CD4-positive, alpha-beta T cell treated with Interleukin-15 for 4 hours (primary cell): ENCODE data around the gene DISP3.

Source experiments
- DNase-seq: peaks from one replicate; pipeline ENCODE4 v3.0.0-alpha.2; 2020; ENCODE audit warnings: low spot score

Gene DISP3, protein sequence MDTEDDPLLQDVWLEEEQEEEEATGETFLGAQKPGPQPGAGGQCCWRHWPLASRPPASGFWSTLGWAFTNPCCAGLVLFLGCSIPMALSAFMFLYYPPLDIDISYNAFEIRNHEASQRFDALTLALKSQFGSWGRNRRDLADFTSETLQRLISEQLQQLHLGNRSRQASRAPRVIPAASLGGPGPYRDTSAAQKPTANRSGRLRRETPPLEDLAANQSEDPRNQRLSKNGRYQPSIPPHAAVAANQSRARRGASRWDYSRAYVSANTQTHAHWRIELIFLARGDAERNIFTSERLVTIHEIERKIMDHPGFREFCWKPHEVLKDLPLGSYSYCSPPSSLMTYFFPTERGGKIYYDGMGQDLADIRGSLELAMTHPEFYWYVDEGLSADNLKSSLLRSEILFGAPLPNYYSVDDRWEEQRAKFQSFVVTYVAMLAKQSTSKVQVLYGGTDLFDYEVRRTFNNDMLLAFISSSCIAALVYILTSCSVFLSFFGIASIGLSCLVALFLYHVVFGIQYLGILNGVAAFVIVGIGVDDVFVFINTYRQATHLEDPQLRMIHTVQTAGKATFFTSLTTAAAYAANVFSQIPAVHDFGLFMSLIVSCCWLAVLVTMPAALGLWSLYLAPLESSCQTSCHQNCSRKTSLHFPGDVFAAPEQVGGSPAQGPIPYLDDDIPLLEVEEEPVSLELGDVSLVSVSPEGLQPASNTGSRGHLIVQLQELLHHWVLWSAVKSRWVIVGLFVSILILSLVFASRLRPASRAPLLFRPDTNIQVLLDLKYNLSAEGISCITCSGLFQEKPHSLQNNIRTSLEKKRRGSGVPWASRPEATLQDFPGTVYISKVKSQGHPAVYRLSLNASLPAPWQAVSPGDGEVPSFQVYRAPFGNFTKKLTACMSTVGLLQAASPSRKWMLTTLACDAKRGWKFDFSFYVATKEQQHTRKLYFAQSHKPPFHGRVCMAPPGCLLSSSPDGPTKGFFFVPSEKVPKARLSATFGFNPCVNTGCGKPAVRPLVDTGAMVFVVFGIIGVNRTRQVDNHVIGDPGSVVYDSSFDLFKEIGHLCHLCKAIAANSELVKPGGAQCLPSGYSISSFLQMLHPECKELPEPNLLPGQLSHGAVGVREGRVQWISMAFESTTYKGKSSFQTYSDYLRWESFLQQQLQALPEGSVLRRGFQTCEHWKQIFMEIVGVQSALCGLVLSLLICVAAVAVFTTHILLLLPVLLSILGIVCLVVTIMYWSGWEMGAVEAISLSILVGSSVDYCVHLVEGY (N-terminal part only)

DNA sequence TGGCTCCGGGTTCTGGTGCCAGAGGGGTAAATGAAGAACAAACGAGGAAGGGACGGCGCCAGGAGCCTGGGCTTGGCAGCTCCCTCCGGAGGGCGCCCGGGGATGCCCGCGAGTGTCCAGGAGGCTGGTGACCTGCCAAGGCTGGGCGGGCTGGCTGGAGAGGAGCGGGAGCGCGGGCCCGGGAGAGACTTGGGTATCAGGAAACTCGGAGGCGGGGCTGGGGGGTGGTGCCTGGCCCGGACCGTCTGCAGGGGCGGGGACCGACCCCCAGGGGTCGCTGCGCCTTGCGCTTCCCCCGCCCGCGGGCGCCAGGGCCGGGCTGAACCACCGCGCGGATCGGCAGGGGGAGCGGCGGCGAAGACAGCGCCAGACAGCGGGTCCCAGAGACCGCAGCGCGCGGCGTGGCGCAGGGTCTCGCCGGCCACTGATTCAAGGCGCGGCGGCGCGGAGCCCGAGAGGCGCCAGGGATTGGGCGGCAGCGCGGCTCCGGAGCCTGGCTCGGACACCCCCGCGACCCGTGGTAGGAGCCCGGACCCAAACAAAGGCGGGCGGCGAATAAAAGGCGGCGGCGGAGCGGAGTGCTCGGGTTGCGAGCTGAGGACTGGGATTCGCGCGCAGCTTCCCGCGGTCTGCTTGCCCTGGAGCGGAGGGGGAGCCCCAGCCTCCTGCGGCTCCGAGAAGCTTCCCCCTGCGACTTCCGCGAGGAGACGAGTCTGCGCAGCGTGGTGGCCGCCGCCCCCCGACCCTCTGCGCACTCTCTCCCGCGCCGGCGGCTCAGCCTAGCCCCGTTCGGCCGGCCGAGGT, at the start of gene DISP3:
TSS of gene DISP3 (plus strand) at position 585 of the 804 bp plus-strand sequence. CDS start 21,838 bp downstream, outside the sequence.
- peak; percentile 44 for DNase-seq

DNA sequence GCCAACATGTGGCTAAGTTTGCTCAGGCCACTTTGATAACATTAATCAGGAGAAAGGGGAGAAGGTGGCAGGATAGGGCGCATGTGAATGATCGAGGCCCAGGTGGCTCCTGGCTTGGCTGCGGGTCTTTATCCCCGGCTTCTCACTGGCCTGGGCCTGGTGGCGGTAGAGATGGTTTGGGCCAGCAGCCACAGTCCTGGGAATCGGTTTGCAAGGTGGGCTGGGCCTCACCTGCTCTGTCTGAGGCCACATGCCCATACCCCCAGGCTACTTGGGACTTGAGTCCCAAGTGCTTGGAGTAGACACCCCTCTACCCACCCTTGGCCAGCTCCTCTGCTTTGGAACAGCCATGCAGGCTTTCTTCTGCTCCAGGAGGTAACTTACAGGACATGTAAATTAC, 49.7 kb upstream of the DISP3 start:
- no peak for DNase-seq

DNA sequence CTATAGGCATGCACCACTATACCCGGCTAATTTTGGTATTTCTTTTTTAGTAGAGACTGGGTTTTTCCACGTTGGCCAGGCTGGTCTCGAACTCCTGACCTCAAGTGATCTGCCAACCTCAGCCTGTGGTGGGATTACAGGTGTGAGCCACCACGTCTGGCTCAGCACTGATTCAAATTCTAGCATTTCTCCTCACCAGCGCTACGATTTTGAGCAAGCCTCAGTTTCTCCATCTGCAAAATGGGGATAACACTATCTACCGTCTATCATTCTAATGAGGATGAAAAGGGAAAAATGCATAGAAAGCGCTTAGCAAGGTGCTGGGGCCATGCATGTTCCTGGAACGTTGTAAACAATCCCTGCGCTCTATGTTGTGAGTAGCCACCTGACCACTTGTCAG, 49.0 kb upstream of the DISP3 start:
- no peak for DNase-seq

DNA sequence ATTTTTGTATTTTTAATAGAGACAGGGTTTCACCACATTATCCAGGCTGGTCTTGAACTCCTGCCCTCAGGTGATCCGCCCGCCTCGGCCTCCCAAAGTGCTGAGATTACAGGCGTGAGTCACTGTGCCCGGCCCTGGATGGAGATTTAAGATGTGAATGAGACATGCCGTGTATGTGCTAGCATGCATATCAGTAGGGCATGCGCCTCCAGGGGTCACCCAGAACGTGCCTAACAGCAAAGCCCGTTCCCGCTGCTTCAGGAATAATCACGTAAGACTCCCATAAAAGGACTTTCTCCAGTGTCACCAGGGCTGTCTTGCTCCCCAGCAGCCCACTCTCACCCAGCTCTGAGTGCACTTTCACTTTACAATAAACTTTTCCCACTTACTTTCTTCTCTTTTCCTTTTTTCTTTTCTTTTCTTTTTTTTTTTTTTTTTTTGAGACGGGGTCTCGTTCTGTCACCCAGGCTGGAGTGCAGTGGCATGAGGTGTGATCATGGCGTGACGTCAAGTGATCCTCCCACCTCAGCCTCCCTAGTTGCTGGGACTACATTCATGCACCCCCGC, 46.9 kb upstream of the DISP3 start:
- DNase-seq: no peak

DNA sequence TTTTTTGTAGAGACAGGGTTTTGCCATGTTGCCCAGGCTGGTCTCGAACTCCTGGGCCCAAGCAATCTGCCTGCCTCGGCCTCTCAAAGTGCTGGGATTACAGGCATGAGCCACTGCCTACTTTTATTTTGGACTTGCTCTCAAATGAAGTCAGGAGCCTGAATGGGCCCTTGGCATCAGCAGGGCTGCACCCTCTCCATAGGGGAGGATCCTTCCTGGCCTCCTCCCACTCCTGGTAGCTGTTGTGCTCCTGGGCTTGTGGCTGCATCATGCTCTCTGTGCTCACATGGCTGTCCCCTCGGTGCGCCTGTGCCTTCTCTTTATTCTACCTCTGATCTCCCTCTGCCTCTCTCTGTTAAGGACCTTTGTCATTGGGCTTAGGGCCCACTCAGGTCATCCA, 46.4 kb upstream of the DISP3 start:
- DNase-seq: no peak

DNA sequence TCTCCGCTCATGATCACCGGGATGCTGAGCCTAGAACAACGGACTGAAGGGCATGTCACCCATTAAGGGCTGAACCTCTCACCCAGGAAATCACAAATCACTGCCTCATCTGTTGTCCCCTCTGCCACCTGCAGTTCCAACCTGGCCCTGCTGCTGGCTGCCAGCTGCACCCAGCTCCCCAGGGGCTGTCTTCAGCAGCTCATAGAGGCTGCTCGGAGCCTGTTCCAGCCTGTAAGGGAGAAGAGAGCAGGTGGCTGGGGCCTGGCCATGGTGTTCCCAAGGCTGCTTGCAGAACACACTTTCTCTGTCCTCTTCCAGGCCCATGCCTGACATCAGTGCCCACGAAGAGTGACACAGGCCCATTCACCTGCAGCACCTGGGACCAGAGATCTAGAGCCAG, 44.5 kb upstream of the DISP3 start:
- DNase-seq: no peak

DNA sequence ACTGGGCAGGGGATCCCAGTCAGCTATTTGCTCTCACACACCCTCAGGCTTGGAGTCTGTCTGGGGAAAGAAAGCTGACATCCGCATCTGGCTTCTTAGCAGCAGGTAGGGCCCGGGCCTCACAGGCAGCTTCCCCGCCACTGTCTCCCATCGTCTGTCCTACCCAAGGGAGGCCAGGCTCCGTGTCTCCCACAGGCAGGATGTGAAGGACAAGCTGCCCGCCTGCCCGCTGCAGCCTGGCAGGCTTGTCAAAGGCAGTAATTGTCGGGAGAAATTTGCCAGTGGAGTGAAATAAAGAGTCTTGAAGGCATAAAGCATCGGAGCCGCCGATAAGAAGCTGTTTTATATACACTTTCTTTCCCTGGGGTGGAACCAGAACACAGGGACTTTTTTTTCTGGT, 44.0 kb upstream of the DISP3 start:
- no peak for DNase-seq

DNA sequence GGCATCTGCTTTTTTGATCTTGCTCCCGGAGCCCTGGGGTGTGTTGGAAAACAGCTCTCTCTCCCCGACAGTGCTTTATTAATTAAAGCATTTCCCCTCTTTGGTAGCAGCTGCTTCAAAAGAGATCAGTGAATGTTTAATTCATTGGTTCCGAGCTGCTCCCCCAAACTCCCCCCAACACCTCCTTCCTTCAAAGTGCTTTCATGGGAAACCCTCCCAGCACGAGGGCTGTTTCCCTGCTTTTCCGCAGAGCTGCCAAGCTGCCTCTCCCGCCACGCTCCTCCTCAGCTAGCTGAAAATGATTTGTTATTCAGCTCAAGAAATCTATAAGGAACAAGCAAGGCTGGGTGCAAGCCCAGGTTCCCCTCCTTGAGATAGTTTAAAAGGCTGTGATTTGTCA, 40.0 kb upstream of the DISP3 start:
- no peak for DNase-seq

DNA sequence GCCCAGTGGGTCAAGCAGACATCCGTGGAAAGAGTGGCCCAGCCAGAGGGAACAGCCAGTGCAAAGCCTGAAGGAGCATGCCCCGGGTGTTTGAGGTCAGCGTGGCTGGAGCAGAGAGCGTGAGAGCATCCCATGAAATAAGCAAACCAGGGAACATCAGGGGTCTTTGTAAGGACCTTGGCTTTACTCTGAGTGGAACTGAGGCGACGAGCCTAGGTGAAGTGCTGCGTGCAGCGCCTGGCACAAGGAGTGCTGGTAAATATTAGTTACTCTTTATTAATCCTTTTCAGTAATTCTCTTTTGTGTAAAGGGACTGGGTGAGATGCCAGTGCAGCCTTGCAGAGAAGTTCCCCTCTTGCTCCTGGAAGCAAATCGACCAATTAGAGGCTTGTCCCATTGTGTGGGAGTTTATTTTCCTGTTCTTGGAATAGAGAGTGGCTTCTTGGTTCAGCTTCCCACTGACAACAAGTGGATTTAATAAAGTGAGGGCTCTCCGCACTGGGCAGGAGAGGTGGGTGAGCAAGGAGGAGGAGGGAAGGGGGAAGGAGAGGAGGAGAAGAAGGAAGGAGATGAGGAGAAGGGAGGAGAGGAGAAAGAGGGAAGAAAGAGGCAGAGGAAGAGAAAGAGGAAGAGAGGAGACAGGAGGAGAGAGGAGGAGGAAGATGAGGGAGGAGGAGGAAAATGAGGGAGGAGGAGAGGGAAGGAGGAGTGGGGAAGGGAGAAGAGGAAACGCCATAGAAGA, 37.6 kb upstream of the DISP3 start:
- no peak for DNase-seq

DNA sequence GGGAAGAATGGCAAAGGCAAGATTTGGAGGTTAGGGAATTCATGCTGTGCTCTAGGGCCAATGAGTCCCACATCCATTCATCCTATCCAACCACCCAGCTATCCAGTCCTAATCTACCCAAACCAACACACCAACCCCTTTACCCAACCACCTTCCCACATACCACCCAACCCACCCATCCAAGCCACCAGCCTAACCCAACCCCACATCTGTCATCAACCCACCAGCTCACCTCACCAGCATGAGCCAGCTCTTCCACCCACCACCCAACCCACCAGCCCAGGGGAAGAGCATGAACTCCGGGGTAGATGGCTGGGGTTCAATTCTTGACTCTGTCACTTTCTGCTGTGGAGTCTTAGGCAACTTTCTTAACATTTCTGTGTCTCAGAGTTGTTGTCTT, 35.9 kb upstream of the DISP3 start:
- no peak for DNase-seq

DNA sequence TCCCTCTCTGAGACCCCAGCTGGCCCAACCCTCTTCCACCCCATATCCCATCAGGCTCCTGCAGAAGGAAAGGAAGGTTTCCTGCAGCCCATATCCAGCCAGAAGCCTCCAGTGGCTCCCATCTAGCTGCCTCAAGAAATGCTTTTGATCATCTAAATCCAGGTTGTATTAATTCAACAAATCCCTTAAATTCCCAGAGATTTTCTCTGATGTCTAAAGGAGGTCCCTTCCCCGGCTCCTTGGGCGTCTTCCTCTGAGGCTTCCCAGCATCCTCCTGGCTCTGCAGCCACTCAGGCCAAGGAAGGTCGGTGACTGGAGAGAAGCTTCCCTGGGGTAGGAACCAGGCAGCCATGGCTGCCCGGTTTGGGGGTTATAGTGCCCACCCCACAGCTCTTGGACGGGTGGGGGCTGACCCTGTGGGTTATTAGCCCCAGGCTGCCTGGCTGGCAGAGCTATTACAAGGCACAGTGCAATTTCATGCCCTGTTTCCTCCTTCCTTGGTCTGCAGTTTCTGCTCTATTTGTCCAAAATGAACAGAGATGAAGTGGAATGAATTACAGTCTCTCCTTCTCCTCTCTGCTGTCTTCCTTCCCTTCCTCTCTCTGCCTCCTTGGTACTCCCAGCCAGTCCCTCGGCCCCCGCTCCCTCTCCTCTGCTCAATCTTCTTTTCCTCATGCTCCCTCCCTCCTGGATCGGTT, 34.8 kb upstream of the DISP3 start:
- DNase-seq: no peak

DNA sequence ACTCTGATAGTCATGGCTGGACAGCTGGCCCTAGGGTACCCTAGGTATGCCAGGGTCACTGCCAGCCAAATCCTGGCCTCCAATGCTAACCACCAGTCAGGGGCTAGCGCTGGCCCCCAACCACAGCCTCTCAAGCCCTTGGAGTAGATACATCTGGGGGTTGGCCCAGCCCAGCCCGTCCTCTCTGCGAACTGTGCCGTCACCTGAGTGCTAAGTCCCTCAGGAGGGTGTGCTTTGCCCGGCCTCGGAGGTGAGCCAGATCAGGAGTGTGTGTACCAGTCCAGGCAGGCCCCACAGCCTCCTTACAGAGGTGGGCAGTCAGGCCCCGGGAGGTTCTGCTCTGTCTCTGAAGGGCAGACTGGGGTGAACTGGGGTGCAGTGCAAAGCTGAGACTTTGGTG, 34.0 kb upstream of the DISP3 start:
- no peak for DNase-seq

DNA sequence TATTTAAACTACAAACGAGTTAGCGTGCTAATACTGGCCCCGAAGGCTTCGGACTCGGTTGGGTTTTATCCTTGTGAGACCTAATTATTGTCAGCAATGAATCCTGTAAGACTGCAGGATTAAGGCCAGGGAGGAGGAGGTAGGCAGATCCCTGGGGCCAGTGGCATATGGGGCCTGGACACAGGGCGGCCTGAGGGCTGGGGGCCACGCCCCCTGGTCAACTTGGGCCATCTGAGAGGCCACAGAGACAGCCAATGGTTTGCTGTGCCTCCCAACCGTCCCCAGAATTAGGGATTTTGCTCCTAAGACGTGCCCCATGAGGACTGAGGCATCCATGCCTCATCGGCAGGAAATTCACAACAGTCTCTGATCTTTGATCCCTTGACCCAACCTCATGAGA, 31.1 kb upstream of the DISP3 start:
- DNase-seq: no peak

DNA sequence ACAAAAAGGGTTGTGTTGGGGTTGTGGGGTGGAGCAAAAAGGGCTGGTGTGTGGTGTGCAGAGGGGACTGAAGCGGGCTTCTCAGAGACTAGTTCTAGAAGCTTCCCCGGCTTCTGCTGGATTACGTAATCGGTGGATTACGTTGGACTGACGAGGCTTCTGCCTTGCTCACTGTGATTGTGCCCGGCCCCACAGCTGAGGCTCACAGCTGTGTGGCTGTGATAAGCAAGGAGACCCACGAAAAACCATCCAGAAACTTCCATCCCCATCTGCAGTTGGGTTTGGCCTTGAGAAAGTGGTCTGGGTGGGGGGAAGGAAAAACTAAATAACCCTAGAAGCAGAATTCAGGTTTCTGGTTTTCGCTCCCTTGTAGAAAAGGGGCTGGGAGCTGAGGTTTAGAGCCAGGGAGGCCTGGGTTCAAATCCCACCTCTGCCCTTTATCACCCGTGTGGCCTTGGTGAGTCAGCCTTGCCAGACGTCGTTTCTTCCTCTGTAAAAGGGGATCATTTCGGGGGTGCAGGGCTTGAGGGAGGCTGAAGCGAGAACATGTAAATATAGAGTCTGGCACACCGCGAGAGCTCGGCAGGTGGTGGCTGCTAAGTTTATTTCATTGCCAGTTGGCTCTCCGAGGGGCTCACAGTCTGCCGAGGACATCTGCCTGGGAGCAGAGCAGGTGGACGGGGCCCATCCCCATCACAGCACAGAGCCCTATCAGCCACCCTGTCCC, 30.4 kb upstream of the DISP3 start:
- no peak for DNase-seq

DNA sequence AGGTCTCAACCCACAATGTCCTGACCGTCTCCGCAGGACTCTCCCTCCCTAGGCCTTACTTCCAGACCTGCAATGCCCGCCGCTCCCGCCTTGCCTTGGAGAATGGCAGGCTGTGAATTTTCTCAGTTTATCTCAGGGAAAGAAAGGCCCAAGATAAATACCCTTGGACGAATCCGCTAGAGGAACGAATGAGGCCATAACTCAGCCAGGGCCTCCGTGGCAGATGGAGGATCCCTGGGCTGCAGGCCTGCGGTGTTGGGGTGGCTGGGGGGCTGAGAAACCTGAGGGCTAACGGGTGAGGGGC, 29.9 kb upstream of the DISP3 start:
- DNase-seq: no peak

DNA sequence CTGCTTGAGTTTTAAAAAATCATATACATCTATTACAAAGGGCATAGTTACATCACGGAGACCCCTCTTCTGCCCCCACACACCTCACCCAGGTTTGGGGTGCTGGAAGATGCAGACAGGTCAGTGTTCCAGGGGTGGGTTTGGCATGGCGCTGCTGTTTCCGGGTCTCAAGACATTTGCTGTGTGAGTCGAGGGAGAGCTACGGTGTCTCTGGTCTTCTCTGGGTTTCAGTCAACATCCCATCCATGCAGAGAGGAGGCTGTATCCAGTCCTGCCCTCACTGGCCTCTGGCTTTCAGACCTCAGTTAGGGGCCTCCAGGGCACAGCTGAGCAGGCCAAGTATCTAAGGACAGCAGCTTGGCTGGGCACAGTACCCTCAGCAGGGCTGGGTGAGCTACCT, 28.6 kb upstream of the DISP3 start:
- no peak for DNase-seq

DNA sequence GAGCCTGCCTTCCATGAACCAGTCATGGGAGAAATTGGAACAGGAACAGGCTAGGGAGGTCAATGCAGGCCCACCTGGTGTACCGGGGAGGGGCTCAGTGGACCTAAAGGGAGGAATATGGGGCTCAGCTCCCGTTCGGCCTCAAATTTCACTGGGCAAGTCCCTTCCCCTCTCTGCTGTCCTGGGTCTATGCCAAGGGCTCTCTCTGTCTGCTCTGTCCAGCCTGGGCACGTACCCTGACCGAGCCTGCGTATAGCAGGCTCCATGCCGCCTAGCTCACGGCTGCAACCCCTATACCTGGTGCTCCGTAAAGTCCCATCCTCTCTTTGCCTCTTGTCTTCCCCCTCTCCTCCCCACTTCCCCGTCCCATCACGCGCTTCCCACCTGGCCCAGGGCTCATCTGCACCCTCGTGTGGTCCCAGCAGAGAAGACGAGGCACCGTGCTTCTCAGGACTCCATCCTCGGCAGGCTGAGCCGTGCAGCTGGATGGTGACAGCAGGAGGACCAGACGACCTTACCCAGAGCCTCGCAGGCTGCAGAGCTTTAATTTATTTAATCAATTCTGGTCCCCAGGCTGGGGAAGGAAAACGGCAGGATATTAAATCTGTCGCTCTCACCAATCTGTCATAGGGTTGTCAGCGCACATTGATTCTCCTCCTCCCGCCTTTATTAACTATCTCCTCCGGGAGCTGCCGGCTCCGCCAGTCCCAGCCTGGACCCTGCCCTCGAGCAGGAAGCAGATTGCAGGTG, 25.0 kb upstream of the DISP3 start:
- no peak for DNase-seq

DNA sequence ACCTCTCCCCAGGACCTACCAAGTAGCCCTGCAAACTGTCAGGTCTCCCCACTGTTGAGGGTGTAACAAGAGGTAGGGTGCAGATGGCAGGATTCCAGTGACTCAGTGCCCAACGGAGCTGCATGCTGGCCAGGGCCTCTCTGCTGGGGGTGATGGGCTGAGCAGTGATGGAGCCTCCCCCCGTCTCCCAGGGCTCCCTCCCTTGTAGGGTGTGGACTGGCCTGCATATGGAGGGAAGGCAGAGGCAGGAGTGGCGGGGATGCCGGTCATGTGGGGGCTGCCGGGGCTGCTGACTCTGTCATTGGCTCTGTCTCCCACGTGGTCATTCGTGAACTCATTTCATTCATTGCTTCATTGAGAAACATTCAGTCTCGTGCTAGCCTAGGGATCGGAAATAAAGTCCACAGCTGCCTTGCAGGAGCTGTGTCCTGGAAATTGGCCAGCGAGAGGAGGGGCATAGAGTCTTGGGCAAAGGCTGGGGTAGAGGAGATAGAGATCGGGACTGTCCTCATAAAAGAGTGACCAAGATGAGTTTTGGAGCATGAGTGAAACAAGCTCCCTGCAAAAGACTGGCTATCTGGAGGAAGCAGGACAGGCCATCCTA, 22.9 kb upstream of the DISP3 start:
- DNase-seq: no peak
